OCI-M1 (cell line): ENCODE results near the gene MYH7.

Experiments used
- DNase-seq: peaks from one replicate; lab custom pipeline; 2025; lab: John Stamatoyannopoulos, UW

MYH7 gene

GRCh38 chr14:23447361-23448350, 12.2 kb upstream of the MYH7 start:
- DNase-seq = peak; percentile 6

- no peak for DNase-seq
Observed at GRCh38 chr14:23446291-23446851, 10.9 kb upstream of the MYH7 start.

GRCh38 chr14:23445773-23446172, 10.3 kb upstream of the MYH7 start:
- DNase-seq = no peak

GRCh38 chr14:23444314-23444713, 8.9 kb upstream of the MYH7 start:
- DNase-seq = no peak

GRCh38 chr14:23443881-23444280, 8.4 kb upstream of the MYH7 start:
- DNase-seq = no peak

- DNase-seq = no peak
Observed at GRCh38 chr14:23443411-23443812, 8.0 kb upstream of the MYH7 start.

GRCh38 chr14:23442721-23443356, 7.4 kb upstream of the MYH7 start:
- no peak for DNase-seq

GRCh38 chr14:23441076-23441475, 5.6 kb upstream of the MYH7 start:
- DNase-seq = no peak

- no peak for DNase-seq
Observed at GRCh38 chr14:23439107-23439835, 3.8 kb upstream of the MYH7 start.

- no peak for DNase-seq
Observed at GRCh38 chr14:23438101-23438971, 2.9 kb upstream of the MYH7 start.

GRCh38 chr14:23437133-23438100, 2.0 kb upstream of the MYH7 start:
- DNase-seq = no peak

GRCh38 chr14:23436327-23437132, 1.1 kb upstream of the MYH7 start:
- no peak for DNase-seq

GRCh38 chr14:23434488-23435222, 805 bp downstream of the MYH7 start:
- no peak for DNase-seq

GRCh38 chr14:23433457-23433856, 2.0 kb downstream of the MYH7 start:
- DNase-seq = no peak

- DNase-seq = no peak
Observed at GRCh38 chr14:23432946-23433345, 2.5 kb downstream of the MYH7 start.

GRCh38 chr14:23432102-23432925, 3.1 kb downstream of the MYH7 start:
- DNase-seq = no peak

- DNase-seq = no peak
Observed at GRCh38 chr14:23431486-23431885, 4.0 kb downstream of the MYH7 start.

- no peak for DNase-seq
Observed at GRCh38 chr14:23430723-23431085, 4.8 kb downstream of the MYH7 start.
